GM10248 (cell line): ENCODE measurements around the gene IGF1.

ENCODE experiments used
- CTCF ChIA-PET: fragments of 300-600 bp; sonication (Branson Sonifier 250); formaldehyde crosslinking; extraction: SDS; loops from one replicate; lab custom pipeline; 2021; ENCODE audit warnings: antibody characterized with exemption; lab: Yijun Ruan, JAX
- POLR2A ChIA-PET: fragments of 350-650 bp; sonication (Branson Sonifier 250); formaldehyde crosslinking; extraction: SDS; loops from one replicate; lab custom pipeline; 2020; ENCODE audit warnings: antibody characterized with exemption; lab: Yijun Ruan, JAX
- DNase-seq: peaks from one replicate; pipeline ENCODE4 v3.0.0; 2012; ENCODE audit errors: extremely low spot score
- TF ChIP-seq, protein P1 (sequence below): IDR thresholded peaks from 2 replicates; pipeline ENCODE4 v1.5.1; 2012; ENCODE audit warnings: mild to moderate bottlenecking, low read depth; ENCODE audit errors: extremely low read depth, missing control alignments, control extremely low read depth

Gene IGF1

DNA sequence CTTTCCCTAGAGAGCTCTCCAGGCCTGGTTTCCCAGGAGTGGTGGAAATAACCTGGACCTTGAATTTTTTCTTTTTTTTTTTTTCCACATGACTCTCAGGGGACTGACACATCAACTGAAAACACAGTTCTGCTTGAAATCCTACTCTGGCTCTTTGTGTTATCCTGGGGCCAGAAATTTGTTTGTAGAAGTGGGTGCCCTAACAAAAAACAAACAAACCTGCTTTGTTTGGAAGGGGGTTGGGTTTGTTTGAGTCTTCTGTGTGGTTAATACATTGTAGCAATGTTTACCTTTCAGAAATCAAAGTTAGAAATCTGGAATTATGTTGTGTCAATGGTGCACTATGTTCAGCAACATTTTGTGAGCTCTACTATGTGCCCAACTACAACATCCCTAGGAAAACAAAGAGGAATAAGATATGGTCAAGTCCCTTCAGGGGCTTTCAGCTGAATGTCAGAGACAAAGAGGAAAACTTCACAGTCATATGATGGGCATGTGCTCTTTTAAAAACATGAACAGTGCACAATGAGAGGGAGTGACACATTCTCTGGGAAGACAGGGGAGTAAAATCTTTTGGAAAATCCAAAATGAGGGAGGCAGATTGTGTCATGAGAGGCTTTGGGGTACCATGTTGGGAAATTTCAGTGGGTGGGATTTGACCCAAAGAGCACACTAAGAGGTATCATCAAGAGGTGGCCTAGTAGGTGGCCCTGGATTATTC lies 1.5 kb upstream of the IGF1 start:
- ChIA-PET CTCF (interaction anchor here (1.0 to 3.1 kb wide), 5 partner anchors 11 to 542 kb away, joined by 3 to 23 read pairs (median 4); no protein-coding TSS in a partner anchor), POLR2A (interaction anchor here (0.7 kb wide), 1 partner anchor 471 kb away, joined by 3 read pairs; no protein-coding TSS in a partner anchor)
- TF ChIP-seq, protein P1, sequence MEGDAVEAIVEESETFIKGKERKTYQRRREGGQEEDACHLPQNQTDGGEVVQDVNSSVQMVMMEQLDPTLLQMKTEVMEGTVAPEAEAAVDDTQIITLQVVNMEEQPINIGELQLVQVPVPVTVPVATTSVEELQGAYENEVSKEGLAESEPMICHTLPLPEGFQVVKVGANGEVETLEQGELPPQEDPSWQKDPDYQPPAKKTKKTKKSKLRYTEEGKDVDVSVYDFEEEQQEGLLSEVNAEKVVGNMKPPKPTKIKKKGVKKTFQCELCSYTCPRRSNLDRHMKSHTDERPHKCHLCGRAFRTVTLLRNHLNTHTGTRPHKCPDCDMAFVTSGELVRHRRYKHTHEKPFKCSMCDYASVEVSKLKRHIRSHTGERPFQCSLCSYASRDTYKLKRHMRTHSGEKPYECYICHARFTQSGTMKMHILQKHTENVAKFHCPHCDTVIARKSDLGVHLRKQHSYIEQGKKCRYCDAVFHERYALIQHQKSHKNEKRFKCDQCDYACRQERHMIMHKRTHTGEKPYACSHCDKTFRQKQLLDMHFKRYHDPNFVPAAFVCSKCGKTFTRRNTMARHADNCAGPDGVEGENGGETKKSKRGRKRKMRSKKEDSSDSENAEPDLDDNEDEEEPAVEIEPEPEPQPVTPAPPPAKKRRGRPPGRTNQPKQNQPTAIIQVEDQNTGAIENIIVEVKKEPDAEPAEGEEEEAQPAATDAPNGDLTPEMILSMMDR, result no peak
- DNase-seq, result no peak

DNA sequence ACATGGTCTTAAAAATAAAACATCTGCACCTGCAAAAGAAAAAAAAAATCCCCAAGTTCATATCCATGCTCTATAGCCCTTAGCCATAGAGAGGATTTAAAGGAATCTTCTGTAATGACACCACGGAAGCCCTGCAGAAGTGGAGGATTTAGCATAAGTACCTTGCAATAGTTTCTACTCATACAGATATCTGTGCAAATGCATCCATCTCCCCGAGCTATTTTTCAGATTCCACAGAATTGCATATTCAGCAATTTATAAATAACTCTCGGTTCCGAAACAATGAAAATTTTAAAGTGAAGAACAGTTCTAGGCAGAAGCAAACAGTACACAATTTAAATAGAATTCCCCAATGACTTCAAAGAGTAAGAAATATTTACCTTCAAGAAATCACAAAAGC lies 424 bp downstream of the IGF1 start:
- no peak for DNase-seq
- CTCF ChIA-PET, result interaction anchor here (0.6 to 1.8 kb wide), 3 partner anchors 16 to 846 kb away, joined by 3 to 6 read pairs (median 4); no protein-coding TSS in a partner anchor
- TF ChIP-seq, protein P1, result no peak
- POLR2A ChIA-PET, result no interaction called here

DNA sequence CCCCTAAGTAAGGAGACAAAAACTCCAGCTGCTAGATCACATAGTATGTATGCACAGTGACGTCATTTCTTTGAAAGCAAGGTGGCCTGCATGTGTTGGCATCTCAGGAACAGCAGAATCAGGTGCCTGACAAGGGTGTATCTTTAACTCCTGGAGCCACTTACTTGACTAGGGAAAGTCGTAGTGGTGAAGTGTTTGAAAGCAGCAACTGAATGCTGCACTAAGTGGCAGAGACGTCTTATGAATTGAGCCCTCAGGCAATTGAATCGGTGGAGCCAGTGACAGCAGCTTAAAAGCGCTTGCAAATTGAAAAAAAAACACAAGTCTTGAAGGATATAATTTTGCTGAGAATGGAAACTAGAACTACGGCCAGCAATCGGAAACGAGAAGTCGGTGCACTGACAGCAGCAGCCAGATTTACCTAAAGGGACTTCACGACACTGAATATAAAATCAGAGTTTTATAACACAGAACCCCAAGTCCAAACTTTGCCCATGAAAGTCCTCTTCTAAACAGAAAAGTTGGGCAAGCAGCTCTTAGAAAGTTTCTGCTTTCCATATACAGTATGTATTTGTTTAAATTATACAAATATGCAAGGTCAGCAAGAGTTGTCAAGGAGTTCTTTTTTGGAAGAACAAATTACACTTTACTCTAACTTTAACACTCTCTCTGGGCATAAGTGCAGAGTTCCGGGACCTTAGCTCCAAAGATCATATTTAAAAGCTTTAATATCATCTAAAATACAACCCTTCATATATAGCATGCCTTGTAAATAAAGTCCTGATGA lies 1.1 kb downstream of the IGF1 start:
- ChIA-PET CTCF (interaction anchor here (0.6 to 1.8 kb wide), 7 partner anchors 9 to 847 kb away, joined by 3 to 6 read pairs (median 4); no protein-coding TSS in a partner anchor), POLR2A (no interaction called here)
- no peak for DNase-seq
- TF ChIP-seq, protein P1, result no peak

DNA sequence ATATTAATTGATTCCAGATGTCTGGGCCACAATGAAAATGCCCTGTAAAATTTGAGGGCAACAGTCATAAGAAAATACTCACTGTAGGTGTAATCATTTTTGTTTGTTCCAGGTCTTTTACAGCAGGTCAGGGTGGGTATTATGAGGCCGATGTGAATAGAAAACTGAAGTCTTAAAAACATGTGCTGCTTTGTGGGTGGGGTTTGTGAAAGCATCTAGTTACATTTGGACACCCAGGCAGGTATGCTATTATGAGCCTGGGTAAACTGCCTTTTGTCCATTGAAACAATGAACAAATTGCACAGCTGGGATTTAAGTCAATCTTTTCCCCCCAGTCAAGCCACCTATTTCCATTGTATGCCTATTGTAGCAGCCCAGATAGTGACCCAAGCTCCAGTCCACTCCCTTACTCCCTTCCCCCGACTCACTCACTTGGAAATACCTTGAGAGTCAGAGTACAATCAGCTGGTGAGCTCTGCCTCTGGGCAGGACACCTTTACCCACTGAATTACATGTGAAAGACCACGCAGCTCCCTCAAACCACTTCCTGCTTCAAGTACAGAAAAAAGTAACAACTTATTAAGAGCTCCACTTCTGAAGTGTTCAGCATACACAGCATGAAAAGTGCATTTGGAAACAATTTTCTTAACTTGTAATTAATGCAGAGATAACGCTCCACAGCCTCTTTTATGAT lies 1.8 kb downstream of the IGF1 start:
- CTCF ChIA-PET, result interaction anchor here (0.8 to 1.8 kb wide), 6 partner anchors 9 to 533 kb away, joined by 3 to 6 read pairs (median 4); no protein-coding TSS in a partner anchor
- peak; percentile 28 for DNase-seq
- POLR2A ChIA-PET, result no interaction called here
- TF ChIP-seq, protein P1, result no peak

DNA sequence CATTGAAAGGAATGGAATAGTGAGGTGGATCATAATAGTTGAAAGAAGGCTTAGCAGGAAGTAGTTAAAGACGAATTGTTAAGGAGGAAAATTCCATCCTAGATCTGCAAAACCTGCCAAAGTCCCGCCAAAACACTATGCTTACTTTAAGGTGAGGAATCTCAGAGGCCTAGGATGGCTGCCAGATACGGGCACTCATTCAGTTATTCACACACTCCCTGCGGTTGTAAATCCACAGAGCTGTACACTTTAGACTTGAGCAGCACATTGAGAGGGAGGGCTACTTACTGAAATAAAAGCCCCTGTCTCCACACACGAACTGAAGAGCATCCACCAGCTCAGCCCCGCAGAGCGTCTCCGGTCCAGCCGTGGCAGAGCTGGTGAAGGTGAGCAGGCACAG lies 5.0 kb downstream of the IGF1 start:
- no peak for DNase-seq
- TF ChIP-seq, protein P1, result no peak
- ChIA-PET POLR2A (no interaction called here), CTCF (no interaction called here)
